H9 (cell line): ENCODE results near the gene NCF2. TPM values are rescaled to one million over a fixed set of nuclear protein-coding genes. Genes with fewer than 3 reads are reported as not detected.

ENCODE experiments used
- DNase-seq: peaks from one replicate; pipeline ENCODE4 v3.0.0-alpha.2; 2017
- H2AFZ ChIP-seq: one replicate; pipeline ENCODE4 v1.6.1; 2013; ENCODE audit warnings: mild to moderate bottlenecking, low read length, control low read depth, moderate library complexity
- H2AK5ac ChIP-seq: 2 replicates; pipeline ENCODE4 v1.6.1; 2013; ENCODE audit warnings: low read length, control low read depth, mixed read lengths; ENCODE audit not compliant: insufficient read length
- H2BK120ac ChIP-seq: one replicate; pipeline ENCODE4 v1.6.1; 2013; ENCODE audit warnings: low read depth, mild to moderate bottlenecking, low read length, control low read depth, inconsistent platforms; ENCODE audit not compliant: poor library complexity, severe bottlenecking
- H2BK12ac ChIP-seq: 2 replicates; pipeline ENCODE4 v1.6.1; 2013; ENCODE audit warnings: low read length, control low read depth, mixed read lengths, low read depth; ENCODE audit not compliant: insufficient read length
- H2BK15ac ChIP-seq: 2 replicates; pipeline ENCODE4 v1.6.1; 2013; ENCODE audit warnings: low read depth, low read length, control low read depth
- H2BK20ac ChIP-seq: one replicate; pipeline ENCODE4 v1.6.1; 2013; ENCODE audit warnings: low read depth, mild to moderate bottlenecking, low read length, control low read depth, inconsistent platforms; ENCODE audit not compliant: poor library complexity, severe bottlenecking
- H2BK5ac ChIP-seq: 2 replicates; pipeline ENCODE4 v1.6.1; 2013; ENCODE audit warnings: low read length, control low read depth, mixed read lengths; ENCODE audit not compliant: insufficient read length
- H3K14ac ChIP-seq: 2 replicates; pipeline ENCODE4 v1.6.1; 2013; ENCODE audit warnings: low read length, control low read depth; ENCODE audit not compliant: insufficient read depth
- H3K18ac ChIP-seq: 2 replicates; pipeline ENCODE4 v1.6.1; 2013; ENCODE audit warnings: low read depth, mild to moderate bottlenecking, mixed read lengths, low read length, control low read depth; ENCODE audit not compliant: insufficient read length
- H3K23ac ChIP-seq: 2 replicates; pipeline ENCODE4 v1.6.1; 2013; ENCODE audit warnings: low read length, control low read depth, mixed read lengths, low read depth; ENCODE audit not compliant: insufficient read length
- H3K23me2 ChIP-seq: 2 replicates; pipeline ENCODE4 v1.6.1; 2013; ENCODE audit warnings: low read depth, mild to moderate bottlenecking, mixed read lengths, low read length, control low read depth; ENCODE audit not compliant: insufficient read length, poor library complexity, severe bottlenecking
- H3K27ac ChIP-seq: 2 replicates; pipeline ENCODE4 v1.5.1; 2013; ENCODE audit warnings: low read length, control low read depth, mixed read lengths, low read depth; ENCODE audit not compliant: insufficient read length
- H3K27me3 ChIP-seq: 2 replicates; pipeline ENCODE4 v1.6.1; 2013; ENCODE audit warnings: low read length, control low read depth, inconsistent platforms; ENCODE audit not compliant: insufficient read depth
- H3K4ac ChIP-seq: 2 replicates; pipeline ENCODE4 v1.6.1; 2013; ENCODE audit warnings: low read depth, mild to moderate bottlenecking, control low read depth, inconsistent platforms, low read length, moderate library complexity
- H3K4me1 ChIP-seq: 2 replicates; pipeline ENCODE4 v1.6.1; 2013; ENCODE audit warnings: low read length, control low read depth, inconsistent platforms; ENCODE audit not compliant: insufficient read depth
- H3K4me2 ChIP-seq: 2 replicates; pipeline ENCODE4 v1.6.1; 2013; ENCODE audit warnings: low read length, control low read depth, mixed read lengths; ENCODE audit not compliant: insufficient read length, insufficient read depth
- H3K56ac ChIP-seq: 2 replicates; pipeline ENCODE4 v1.6.1; 2013; ENCODE audit warnings: low read depth, mild to moderate bottlenecking, mixed read lengths, low read length, control low read depth; ENCODE audit not compliant: insufficient read length
- H3K79me1 ChIP-seq: 2 replicates; pipeline ENCODE4 v1.6.1; 2013; ENCODE audit warnings: low read depth, mild to moderate bottlenecking, moderate library complexity, low read length, control low read depth, inconsistent platforms; ENCODE audit not compliant: insufficient read depth, poor library complexity, severe bottlenecking
- H3K79me2 ChIP-seq: 2 replicates; pipeline ENCODE4 v1.6.1; 2013; ENCODE audit warnings: low read length, control low read depth, inconsistent platforms; ENCODE audit not compliant: insufficient read depth
- H3K9ac ChIP-seq: 2 replicates; pipeline ENCODE4 v1.6.1; 2013; ENCODE audit warnings: low read length, control low read depth, mixed read lengths; ENCODE audit not compliant: insufficient read length; ENCODE audit errors: extremely low read depth
- H3K9me3 ChIP-seq: one replicate; pipeline ENCODE4 v1.6.1; 2013; ENCODE audit warnings: low read depth, low read length, inconsistent platforms; ENCODE audit not compliant: control insufficient read depth
- H3T11ph ChIP-seq: one replicate; pipeline ENCODE4 v1.6.1; 2013; ENCODE audit warnings: mild to moderate bottlenecking, low read length, control low read depth, inconsistent platforms
- H4K20me1 ChIP-seq: one replicate; pipeline ENCODE4 v1.6.1; 2013; ENCODE audit not compliant: control insufficient read depth, insufficient read length, insufficient read depth
- H4K5ac ChIP-seq: 2 replicates; pipeline ENCODE4 v1.6.1; 2013; ENCODE audit warnings: low read depth, mild to moderate bottlenecking, mixed read lengths, low read length, control low read depth; ENCODE audit not compliant: insufficient read length
- H4K8ac ChIP-seq: replicated peaks from 2 replicates; pipeline ENCODE4 v1.6.1; 2013; ENCODE audit warnings: low read length, control low read depth, mixed read lengths, low read depth; ENCODE audit not compliant: insufficient read length
- H4K91ac ChIP-seq: 2 replicates; pipeline ENCODE4 v1.6.1; 2013; ENCODE audit warnings: low read depth, mild to moderate bottlenecking, moderate library complexity, mixed read lengths, low read length, control low read depth; ENCODE audit not compliant: insufficient read length
- H3K27ac Mint-ChIP-seq, 3 experiments: 2 replicates in 2 of 3; 3 replicates in 1 of 3; pipeline ENCODE4 v1.8.0; 2020 to 2021; ENCODE audit warnings: mixed read lengths in 3 of 3, mild to moderate bottlenecking in 1 of 3, moderate library complexity in 1 of 3
- H3K27me3 Mint-ChIP-seq: 2 replicates; pipeline ENCODE4 v1.8.0; 2021; ENCODE audit warnings: low read depth, mild to moderate bottlenecking, moderate library complexity, mixed read lengths
- H3K36me3 Mint-ChIP-seq, 3 experiments: 2 replicates in 2 of 3; 3 replicates in 1 of 3; pipeline ENCODE4 v1.8.0; 2020 to 2021; ENCODE audit warnings: low read depth in 3 of 3, mixed read lengths in 3 of 3; ENCODE audit not compliant: insufficient read depth in 1 of 3
- H3K4me1 Mint-ChIP-seq, 2 experiments: 2 replicates each; pipeline ENCODE4 v1.8.0; 2020; ENCODE audit warnings: mixed read lengths in 2 of 2
- H3K4me3 Mint-ChIP-seq, 2 experiments: 2 replicates in 1 of 2; 3 replicates in 1 of 2; pipeline ENCODE4 v1.8.0; 2020 to 2021; ENCODE audit warnings: mild to moderate bottlenecking in 2 of 2, mixed read lengths in 2 of 2, moderate library complexity in 1 of 2
- H3K9me3 Mint-ChIP-seq, 2 experiments: 2 replicates in 1 of 2; 3 replicates in 1 of 2; pipeline ENCODE4 v1.8.0; 2020; ENCODE audit warnings: mild to moderate bottlenecking in 2 of 2, mixed read lengths in 2 of 2, moderate library complexity in 1 of 2
- WGBS: extraction: QIAGEN DNeasy Blood & Tissue Kit; methylation state at CpG from one replicate; pipeline ENCODE4 v1.1.7; 2013; ENCODE audit warnings: missing lambda C conversion rate, low lambda C conversion rate, mixed read lengths; ENCODE audit not compliant: insufficient read length; ENCODE audit errors: extremely low coverage; 5-methylcytosine and 5-hydroxymethylcytosine counted together
- total RNA-seq: library from RNA; stranded (reverse); gene quantifications from 2 replicates; pipeline ENCODE4 v1.2.1, GENCODE V29; 2021
- TF ChIP-seq, protein P1 (sequence below): fragments of 200-600 bp; sonication (generic); conservative IDR thresholded peaks from 3 replicates; pipeline ENCODE4 v1.8.0; 2021; ENCODE audit warnings: antibody characterized with exemption, mild to moderate bottlenecking

The NCF2 gene
- total RNA-seq, 1 experiment from 2014 or later = not detected

DNA sequence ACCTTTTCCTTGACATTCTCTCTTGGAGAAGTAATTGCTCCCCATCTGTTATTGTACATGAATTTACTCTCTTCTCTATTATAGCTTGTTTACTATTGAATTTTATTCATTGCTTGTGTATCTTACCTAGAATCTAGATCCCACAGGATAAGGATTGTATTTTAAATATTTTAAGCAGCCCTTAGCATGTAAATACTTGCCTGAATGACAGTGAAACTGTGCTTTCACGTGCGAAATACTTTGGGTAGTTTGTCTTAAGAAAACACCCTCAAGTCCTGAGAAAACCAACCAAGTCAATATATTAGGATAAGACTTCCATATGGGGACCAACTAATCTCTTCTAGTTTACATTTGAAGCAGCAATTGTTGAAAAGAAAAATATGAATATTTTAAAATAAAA is 30.1 kb upstream of the NCF2 start:
- Histone ChIP-seq H3K9ac (no peak overlapping the region), H2AK5ac (no peak overlapping the region), H3K27me3 (no peaks in the 10 kb centered on the region), H2BK120ac (no peak overlapping the region), H2BK15ac (no peak overlapping the region), H2BK20ac (no peak overlapping the region), H3K79me1 (no peaks in the 10 kb centered on the region), H3K14ac (no peak overlapping the region), H3K56ac (no peak overlapping the region), H3K4me2 (no peak overlapping the region), H4K8ac (no peak overlapping the region), H2AFZ (no peak overlapping the region), H3K23ac (no peak overlapping the region), H3K9me3 (no peaks in the 10 kb centered on the region), H4K20me1 (no peaks in the 10 kb centered on the region), H3K23me2 (no peaks in the 10 kb centered on the region), H3K79me2 (no peaks in the 10 kb centered on the region), H2BK12ac (no peak overlapping the region), H3K4me1 (no peaks in the 10 kb centered on the region; the same call in 1 of the 2 replicates), H3K4ac (no peak overlapping the region), H4K91ac (no peak overlapping the region), H3K27ac (no peak overlapping the region), H3T11ph (no peak overlapping the region), H4K5ac (no peak overlapping the region), H2BK5ac (no peak overlapping the region), H3K18ac (no peak overlapping the region)
- TF ChIP-seq, protein P1, sequence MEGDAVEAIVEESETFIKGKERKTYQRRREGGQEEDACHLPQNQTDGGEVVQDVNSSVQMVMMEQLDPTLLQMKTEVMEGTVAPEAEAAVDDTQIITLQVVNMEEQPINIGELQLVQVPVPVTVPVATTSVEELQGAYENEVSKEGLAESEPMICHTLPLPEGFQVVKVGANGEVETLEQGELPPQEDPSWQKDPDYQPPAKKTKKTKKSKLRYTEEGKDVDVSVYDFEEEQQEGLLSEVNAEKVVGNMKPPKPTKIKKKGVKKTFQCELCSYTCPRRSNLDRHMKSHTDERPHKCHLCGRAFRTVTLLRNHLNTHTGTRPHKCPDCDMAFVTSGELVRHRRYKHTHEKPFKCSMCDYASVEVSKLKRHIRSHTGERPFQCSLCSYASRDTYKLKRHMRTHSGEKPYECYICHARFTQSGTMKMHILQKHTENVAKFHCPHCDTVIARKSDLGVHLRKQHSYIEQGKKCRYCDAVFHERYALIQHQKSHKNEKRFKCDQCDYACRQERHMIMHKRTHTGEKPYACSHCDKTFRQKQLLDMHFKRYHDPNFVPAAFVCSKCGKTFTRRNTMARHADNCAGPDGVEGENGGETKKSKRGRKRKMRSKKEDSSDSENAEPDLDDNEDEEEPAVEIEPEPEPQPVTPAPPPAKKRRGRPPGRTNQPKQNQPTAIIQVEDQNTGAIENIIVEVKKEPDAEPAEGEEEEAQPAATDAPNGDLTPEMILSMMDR = no peak
- no peak for DNase-seq
- H3K27ac Mint-ChIP-seq = peak overlapping the region in 2 of 3 experiments; percentile 2 to 66; a peak in 4 of 7 replicates
- no peaks in the 10 kb centered on the region for H3K9me3 Mint-ChIP-seq
- no peaks in the 10 kb centered on the region for H3K36me3 Mint-ChIP-seq
- H3K4me3 Mint-ChIP-seq = no peak overlapping the region; a peak in 1 of 5 replicates
- H3K4me1 Mint-ChIP-seq = peaks cover 36 to 37% of the 10 kb centered on the region in 2 experiments
- no peaks in the 10 kb centered on the region for H3K27me3 Mint-ChIP-seq
- WGBS = no CpG with 5 or more reads among the region's 2 CpGs
